ENCODE results near the gene ACSBG1.

The ACSBG1 gene

GRCh38 chr15:78157203-78157602 lies 77.2 kb downstream of the ACSBG1 start:
- H3K9me3 ChIP-seq (replicated peaks; ENCODE audit: insufficient read depth, low read length) = no peaks in the 10 kb centered on the region
- no peaks in the 10 kb centered on the region for H3K27me3 ChIP-seq (replicated peaks; ENCODE audit: insufficient read depth, low read length)
- H3K36me3 ChIP-seq (replicated peaks; ENCODE audit: insufficient read depth, low read length) = peaks cover 4% of the 10 kb centered on the region; the same call in 1 of the 2 replicates
- H3K4me2 ChIP-seq (ENCODE audit: low read depth, low read length) = no peak overlapping the region
- H3K9ac ChIP-seq (ENCODE audit: low read length) = no peak overlapping the region
- DNase-seq = no peak
- no peak overlapping the region for H2AFZ ChIP-seq (ENCODE audit: low read length)
- H4K20me1 ChIP-seq (ENCODE audit: insufficient read depth, low read length) = peaks cover 7% of the 10 kb centered on the region; the same call in 1 of the 2 replicates
- H3K27ac ChIP-seq (ENCODE audit: low read length) = no peak overlapping the region
- H3F3A ChIP-seq (ENCODE audit: insufficient read depth, low read length) = no peaks in the 10 kb centered on the region
- no peaks in the 10 kb centered on the region for H3K4me1 ChIP-seq (ENCODE audit: low read length)
- H3K9me2 ChIP-seq (replicated peaks; ENCODE audit: insufficient read depth, low read length) = no peaks in the 10 kb centered on the region
- H3K4me3 ChIP-seq (ENCODE audit: low read length) = no peak overlapping the region
- H3K79me2 ChIP-seq (ENCODE audit: low read length) = peaks cover 53% of the 10 kb centered on the region
- no peak for TF ChIP-seq EZH2 (optimal IDR thresholded peaks at IDR 0.05; ENCODE audit: low read depth, low read length)
- TF ChIP-seq EZH2phosphoT487 (IDR thresholded peaks at IDR 0.05; ENCODE audit: low read length) = no peak
- TF ChIP-seq, protein P1, sequence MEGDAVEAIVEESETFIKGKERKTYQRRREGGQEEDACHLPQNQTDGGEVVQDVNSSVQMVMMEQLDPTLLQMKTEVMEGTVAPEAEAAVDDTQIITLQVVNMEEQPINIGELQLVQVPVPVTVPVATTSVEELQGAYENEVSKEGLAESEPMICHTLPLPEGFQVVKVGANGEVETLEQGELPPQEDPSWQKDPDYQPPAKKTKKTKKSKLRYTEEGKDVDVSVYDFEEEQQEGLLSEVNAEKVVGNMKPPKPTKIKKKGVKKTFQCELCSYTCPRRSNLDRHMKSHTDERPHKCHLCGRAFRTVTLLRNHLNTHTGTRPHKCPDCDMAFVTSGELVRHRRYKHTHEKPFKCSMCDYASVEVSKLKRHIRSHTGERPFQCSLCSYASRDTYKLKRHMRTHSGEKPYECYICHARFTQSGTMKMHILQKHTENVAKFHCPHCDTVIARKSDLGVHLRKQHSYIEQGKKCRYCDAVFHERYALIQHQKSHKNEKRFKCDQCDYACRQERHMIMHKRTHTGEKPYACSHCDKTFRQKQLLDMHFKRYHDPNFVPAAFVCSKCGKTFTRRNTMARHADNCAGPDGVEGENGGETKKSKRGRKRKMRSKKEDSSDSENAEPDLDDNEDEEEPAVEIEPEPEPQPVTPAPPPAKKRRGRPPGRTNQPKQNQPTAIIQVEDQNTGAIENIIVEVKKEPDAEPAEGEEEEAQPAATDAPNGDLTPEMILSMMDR (IDR thresholded peaks at IDR 0.05; ENCODE audit: low read length) = no peak

GRCh38 chr15:78156653-78157052 lies 77.7 kb downstream of the ACSBG1 start:
- DNase-seq = no peak
- peaks cover 4% of the 10 kb centered on the region; the same call in 1 of the 2 replicates for H3K36me3 ChIP-seq (replicated peaks; ENCODE audit: insufficient read depth, low read length)
- no peak overlapping the region for H3K9ac ChIP-seq (ENCODE audit: low read length)
- no peaks in the 10 kb centered on the region for H3K27me3 ChIP-seq (replicated peaks; ENCODE audit: insufficient read depth, low read length)
- TF ChIP-seq EZH2 (optimal IDR thresholded peaks at IDR 0.05; ENCODE audit: low read depth, low read length) = no peak
- TF ChIP-seq EZH2phosphoT487 (IDR thresholded peaks at IDR 0.05; ENCODE audit: low read length) = no peak
- TF ChIP-seq, protein P1 (IDR thresholded peaks at IDR 0.05; ENCODE audit: low read length) = no peak
- H3K4me2 ChIP-seq (ENCODE audit: low read depth, low read length) = no peak overlapping the region
- H3K4me3 ChIP-seq (ENCODE audit: low read length) = no peak overlapping the region
- no peaks in the 10 kb centered on the region for H3K9me3 ChIP-seq (replicated peaks; ENCODE audit: insufficient read depth, low read length)
- no peaks in the 10 kb centered on the region for H3K9me2 ChIP-seq (replicated peaks; ENCODE audit: insufficient read depth, low read length)
- H3K27ac ChIP-seq (ENCODE audit: low read length) = no peak overlapping the region
- H3F3A ChIP-seq (ENCODE audit: insufficient read depth, low read length) = no peaks in the 10 kb centered on the region
- no peak overlapping the region for H2AFZ ChIP-seq (ENCODE audit: low read length)
- peaks cover 7% of the 10 kb centered on the region; the same call in 1 of the 2 replicates for H4K20me1 ChIP-seq (ENCODE audit: insufficient read depth, low read length)
- H3K79me2 ChIP-seq (ENCODE audit: low read length) = peaks cover 53% of the 10 kb centered on the region
- no peaks in the 10 kb centered on the region for H3K4me1 ChIP-seq (ENCODE audit: low read length)

- H3K27ac ChIP-seq (ENCODE audit: low read length) = no peak overlapping the region
- no peak overlapping the region for H3K9ac ChIP-seq (ENCODE audit: low read length)
- H3K79me2 ChIP-seq (ENCODE audit: low read length) = peaks cover 65% of the 10 kb centered on the region
- no peak overlapping the region for H3K4me2 ChIP-seq (ENCODE audit: low read depth, low read length)
- H3K27me3 ChIP-seq (replicated peaks; ENCODE audit: insufficient read depth, low read length) = no peaks in the 10 kb centered on the region
- no peak overlapping the region for H3K4me3 ChIP-seq (ENCODE audit: low read length)
- peaks cover 8% of the 10 kb centered on the region; the same call in 1 of the 2 replicates for H3K36me3 ChIP-seq (replicated peaks; ENCODE audit: insufficient read depth, low read length)
- no peaks in the 10 kb centered on the region for H3K9me2 ChIP-seq (replicated peaks; ENCODE audit: insufficient read depth, low read length)
- H3K9me3 ChIP-seq (replicated peaks; ENCODE audit: insufficient read depth, low read length) = no peaks in the 10 kb centered on the region
- H2AFZ ChIP-seq (ENCODE audit: low read length) = no peak overlapping the region
- H3F3A ChIP-seq (ENCODE audit: insufficient read depth, low read length) = no peaks in the 10 kb centered on the region
- DNase-seq = no peak
- TF ChIP-seq, protein P1 (IDR thresholded peaks at IDR 0.05; ENCODE audit: low read length) = no peak
- no peak for TF ChIP-seq EZH2 (optimal IDR thresholded peaks at IDR 0.05; ENCODE audit: low read depth, low read length)
- no peak for TF ChIP-seq EZH2phosphoT487 (IDR thresholded peaks at IDR 0.05; ENCODE audit: low read length)
- H4K20me1 ChIP-seq (ENCODE audit: insufficient read depth, low read length) = peaks cover 7% of the 10 kb centered on the region; the same call in 1 of the 2 replicates
- H3K4me1 ChIP-seq (ENCODE audit: low read length) = peaks cover 6% of the 10 kb centered on the region
These were observed 78.9 kb downstream of the ACSBG1 start for GRCh38 chr15:78155355-78155939.

All from MM.1S (cell line).